Stimulated activated CD4-positive, alpha-beta T cell treated with anti-CD3 and anti-CD28 coated beads, Interleukin-1b, Interleukin-23, amount 100 ng/mL, for 4 hours (primary cell): ENCODE data around the gene RNLS.
"Not testable (repeated sequence)": the region's sequence is repeated elsewhere in the genome, so short reads cannot be mapped to it uniquely, and the experiment has no call there.

Experiments
- DNase-seq, 2 donors: peaks; one replicate each; pipeline ENCODE4 v3.0.0-alpha.2; 2020; ENCODE audit warnings: low read depth in 2 of 2

The RNLS gene

DNA sequence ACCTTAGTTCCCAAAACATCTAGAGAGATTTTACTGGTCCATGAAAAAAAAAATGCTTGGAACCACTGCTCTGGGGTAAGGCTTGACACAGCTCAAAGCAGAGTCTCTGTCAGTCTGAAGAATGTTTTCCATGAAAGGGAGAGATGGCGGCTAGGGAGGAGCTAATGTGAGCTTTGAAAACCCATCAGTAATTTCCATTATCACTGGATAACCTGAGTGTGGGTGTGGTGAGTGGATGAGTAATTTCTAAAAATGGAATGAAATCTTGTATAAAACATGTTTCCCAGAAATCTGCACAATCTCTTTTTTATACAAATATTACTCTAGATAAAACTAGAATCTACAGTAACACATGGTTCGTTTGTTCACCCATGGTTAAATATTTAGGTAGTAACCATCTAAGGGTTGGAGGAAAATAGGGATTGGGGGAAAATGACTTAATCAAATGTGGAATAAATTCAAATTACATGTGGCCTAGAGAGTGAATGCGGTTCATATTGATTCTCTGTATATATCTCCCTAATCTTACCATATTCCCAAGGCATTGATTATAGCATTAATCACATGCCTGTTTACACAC lies 289.4 kb downstream of the RNLS start:
- no peak for DNase-seq

GRCh38 chr10:88293073-88293472 lies 290.0 kb downstream of the RNLS start:
- DNase-seq: no peak

DNA sequence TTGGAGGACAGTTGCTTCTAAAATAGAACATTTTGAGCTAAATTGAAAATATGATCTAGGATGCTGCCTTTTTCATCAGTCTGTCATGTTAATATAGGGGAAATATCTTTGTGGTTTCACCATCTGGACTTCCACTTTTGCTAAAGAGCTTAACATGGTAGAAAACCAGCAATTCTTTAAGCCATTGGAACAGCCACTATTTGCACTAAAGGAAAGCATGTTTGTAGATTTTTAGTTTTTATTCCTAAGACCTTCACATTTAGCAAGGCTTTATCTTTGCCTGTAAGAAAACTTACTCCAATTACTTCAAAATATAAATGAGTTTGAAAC lies 291.0 kb downstream of the RNLS start:
- DNase-seq: no peak

DNA sequence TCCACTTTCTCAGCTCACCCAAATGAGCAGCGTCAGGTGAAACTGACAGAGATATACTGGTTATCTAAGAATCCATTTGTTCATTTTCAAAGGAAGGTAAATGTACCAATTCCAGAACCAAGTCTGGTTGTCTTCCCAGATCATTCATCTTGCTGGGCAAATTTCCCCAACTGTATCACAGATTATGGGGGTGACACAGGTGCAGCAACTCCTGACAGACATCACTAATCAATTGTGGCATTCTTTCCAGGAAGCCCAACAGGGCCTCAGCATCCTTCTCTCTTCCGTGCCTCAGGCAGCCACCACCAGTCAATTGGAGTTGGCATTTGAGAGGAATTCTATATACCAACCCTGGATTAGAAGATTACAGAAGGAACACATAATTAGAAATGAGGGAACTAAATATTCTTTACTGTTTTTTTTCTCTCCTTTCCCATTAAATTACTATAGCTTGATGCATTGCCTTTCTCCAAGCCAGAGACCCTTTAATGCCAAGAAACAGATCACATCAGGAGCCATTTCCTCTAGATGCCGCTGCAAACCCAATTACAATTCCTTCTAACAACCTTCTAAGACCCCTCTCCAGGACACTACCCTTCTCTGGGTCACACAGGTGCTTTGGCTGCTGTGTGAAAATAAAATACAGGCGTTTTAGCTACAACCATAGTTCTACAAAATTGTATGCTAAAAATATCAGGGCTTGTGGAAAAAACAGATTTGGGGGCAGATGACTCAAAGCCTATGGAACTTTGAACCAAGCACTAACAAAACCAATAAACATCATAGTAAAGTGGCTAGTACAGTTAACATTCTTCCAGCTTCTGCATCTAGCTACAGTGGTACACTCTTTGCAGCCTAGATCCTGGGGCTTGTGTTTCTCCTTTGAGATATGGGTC lies 291.6 kb downstream of the RNLS start:
- DNase-seq: no peak

DNA sequence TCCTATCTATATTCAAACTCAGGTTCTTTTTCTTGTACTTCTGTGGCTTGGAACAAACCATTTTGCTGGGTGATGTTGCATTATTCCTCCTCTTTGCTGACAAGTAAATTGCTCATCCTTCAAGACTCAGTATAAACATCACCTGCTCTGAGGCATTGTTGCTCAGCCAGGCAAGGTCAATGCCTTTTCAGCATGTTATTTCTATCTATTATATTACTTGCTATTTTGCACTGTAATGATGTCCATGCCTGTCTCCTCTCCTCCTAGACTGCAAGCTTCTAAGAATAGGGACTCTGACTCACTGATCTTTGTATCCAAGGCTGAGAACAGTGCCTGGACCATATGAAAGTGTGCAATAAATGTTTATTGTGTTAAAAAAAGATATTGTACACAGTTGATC lies 293.8 kb downstream of the RNLS start:
- DNase-seq: no peak

GRCh38 chr10:88288320-88289059 lies 294.6 kb downstream of the RNLS start:
- no peak for DNase-seq

GRCh38 chr10:88286030-88286429 lies 297.1 kb downstream of the RNLS start:
- DNase-seq: no peak

GRCh38 chr10:88281592-88282347 lies 301.3 kb downstream of the RNLS start:
- DNase-seq: no peak

DNA sequence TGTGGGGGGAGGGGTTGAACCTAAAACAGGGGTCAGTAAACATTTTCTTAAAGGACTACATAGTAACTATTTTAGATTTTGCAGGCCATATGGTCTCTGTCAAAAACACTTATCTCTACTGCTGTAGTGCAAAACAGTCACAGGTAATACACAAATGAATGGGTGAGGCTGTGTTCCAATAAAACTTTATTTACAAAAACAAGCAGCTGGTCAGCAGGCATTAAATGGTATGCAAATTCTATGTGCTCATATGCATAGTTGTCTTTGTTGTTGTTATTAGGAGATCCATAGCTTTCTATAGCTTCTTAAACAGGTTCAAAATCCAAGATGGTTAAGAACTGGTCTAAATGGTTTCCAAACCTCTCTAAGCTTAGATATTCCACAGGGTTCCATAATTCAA lies 302.6 kb downstream of the RNLS start:
- no peak for DNase-seq

- no peak for DNase-seq
Observed at GRCh38 chr10:88278912-88279311, 304.2 kb downstream of the RNLS start.

- DNase-seq: not testable (repeated sequence)
Observed at GRCh38 chr10:88276945-88277344, 306.2 kb downstream of the RNLS start.

DNA sequence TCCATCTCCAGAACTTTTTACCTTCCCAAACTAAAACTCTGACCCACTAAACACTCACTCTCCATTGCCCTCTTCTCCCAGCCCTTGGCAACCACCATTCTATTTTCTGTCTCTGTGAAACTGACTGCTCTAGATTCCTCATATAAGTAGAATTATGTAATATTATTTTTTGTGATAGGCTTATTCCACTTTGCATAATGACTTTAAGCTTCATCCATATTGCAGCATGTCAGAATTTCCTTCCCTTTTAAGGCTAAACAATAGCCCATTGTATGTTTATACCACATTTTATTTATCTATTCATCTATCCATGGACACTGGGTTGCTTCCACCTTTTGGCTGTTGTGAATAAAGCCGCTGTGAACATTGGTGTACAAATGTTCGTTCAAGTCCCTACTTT lies 308.8 kb downstream of the RNLS start:
- DNase-seq: no peak

GRCh38 chr10:88273567-88273966 lies 309.6 kb downstream of the RNLS start:
- DNase-seq: no peak

DNA sequence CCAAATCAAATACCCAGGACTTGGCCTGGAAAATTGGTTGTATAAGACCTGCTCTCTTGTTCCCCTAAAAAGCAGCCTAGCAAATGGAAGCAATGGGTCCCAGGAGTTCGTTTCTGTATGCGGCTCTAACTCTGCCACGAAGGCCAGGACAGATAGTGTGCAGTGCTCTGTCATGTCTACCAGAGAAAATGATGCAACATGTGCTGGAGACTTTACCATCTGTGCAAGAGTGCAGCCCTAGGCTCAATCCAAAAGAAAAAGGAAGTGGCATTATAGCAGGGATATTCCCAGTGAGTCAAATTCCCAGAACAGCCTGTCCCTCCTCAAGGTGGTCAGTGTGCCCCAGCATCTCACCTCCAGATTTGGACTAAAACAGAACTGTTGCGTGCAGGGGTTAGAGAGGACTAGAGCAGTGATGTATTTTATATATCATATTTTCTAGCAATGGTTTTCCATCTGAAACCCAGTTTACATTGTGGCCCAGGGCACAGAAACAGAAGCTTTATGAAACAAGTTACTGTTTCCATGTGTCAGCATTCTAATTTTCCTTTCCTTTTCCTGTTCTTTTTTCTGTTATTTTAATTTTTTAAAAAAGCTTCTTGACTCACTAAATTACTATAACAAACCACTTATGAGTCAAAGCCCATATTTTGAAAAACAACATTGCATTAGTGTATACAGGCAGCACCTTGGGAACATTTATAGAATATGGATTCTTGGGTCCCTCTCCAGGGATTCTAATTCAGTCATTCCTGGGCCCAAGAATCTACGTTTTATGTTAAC lies 311.2 kb downstream of the RNLS start:
- DNase-seq: no peak

- DNase-seq: peak in 1 of 2 donors; percentile 13
Observed at GRCh38 chr10:88270871-88271713, 312.0 kb downstream of the RNLS start.

GRCh38 chr10:88270061-88270808 lies 312.9 kb downstream of the RNLS start:
- DNase-seq: no peak

DNA sequence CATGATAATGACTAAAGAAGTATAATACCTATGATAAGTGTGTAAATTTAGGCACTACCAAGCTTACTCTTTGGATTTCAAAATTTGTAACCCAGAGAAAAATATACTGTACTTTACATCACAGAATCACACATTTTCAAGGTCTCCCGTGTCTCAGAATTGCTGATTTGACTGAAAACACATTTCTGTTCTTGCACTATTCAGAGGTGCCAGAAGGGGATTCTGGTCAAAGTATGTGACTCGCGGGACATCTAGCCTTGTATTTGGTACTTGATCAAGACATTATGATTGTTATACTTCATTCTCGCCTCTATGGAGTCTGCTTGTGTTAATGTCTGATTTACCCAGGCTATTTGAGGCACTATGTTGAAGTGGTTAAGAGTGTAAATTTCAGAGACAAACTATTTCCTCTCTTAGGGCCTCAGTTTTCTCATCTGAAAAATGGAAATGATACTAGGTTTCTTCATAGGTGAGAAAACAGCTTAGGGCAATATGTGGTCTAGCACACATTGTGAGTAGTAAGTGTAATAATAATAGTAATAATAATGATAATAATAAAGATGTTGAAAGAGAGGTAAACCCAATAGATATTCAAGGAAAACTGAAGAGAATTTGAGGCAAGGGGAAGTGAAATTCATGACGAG lies 320.4 kb downstream of the RNLS start:
- DNase-seq: no peak

DNA sequence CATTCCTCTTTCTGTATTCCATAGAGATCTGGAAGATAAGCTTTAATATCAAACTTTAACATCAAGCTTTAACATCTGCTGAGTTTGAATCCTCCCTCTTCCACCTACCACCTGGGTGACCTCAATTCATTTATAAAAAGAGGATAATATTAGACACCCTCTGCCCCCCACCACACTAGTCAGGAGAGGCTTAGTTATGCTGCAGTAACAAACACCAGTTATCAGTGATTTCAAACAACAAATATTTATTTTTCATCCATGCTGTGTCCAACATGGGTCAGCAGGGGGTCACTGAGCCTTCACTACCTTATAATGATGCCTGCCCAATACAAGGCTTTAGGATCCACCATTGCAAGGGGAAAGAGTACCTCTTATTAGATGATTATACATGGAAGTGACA lies 322.0 kb downstream of the RNLS start:
- no peak for DNase-seq
